Stimulated activated naive CD8-positive, alpha-beta T cell treated with anti-CD3 and anti-CD28 coated beads, Interleukin-15, amount 100 ng/mL, for 72 hours (primary cell): Measurements from ENCODE around the gene COBL.
"Not testable (repeated sequence)": the region's sequence is repeated elsewhere in the genome, so short reads cannot be mapped to it uniquely, and the experiment has no call there.

Experiments used
- ATAC-seq: fragments of 150-1000 bp; cut with Tn5 transposase; 2 replicates; pipeline ENCODE4 v1.10.0; 2021; ENCODE audit warnings: mild to moderate bottlenecking, moderate library complexity
- DNase-seq, 2 donors: peaks; one replicate each; pipeline ENCODE4 v3.0.0; 2021 to 2022
- H3K27ac Mint-ChIP-seq, 2 donors: one replicate each; pipeline ENCODE4 v1.8.0; 2022; ENCODE audit warnings: mild to moderate bottlenecking in 2 of 2, mixed read lengths in 2 of 2, moderate library complexity in 2 of 2
- H3K27me3 Mint-ChIP-seq: one replicate; pipeline ENCODE4 v1.8.0; 2022; ENCODE audit warnings: mixed read lengths
- H3K4me1 Mint-ChIP-seq: one replicate; pipeline ENCODE4 v1.8.0; 2022; ENCODE audit warnings: mild to moderate bottlenecking, mixed read lengths
- H3K4me3 Mint-ChIP-seq, 2 donors: one replicate each; pipeline ENCODE4 v1.8.0; 2022; ENCODE audit warnings: mild to moderate bottlenecking in 2 of 2, mixed read lengths in 2 of 2, moderate library complexity in 1 of 2
- H3K9me3 Mint-ChIP-seq, 2 donors: one replicate each; pipeline ENCODE4 v1.8.0; 2022; ENCODE audit warnings: mixed read lengths in 2 of 2

The COBL gene

GRCh38 chr7:51209426-51209825 is 107.2 kb downstream of the COBL start:
- no peaks in the 10 kb centered on the region for H3K27me3 Mint-ChIP-seq
- peak overlapping the region in 1 of 2 donors; percentile 50 for H3K27ac Mint-ChIP-seq
- H3K4me1 Mint-ChIP-seq, result peaks cover 4% of the 10 kb centered on the region
- ATAC-seq (peak; percentile 42), DNase-seq (no peak)
- H3K9me3 Mint-ChIP-seq, result peaks cover 0 to 5% of the 10 kb centered on the region in 2 donors
- no peak overlapping the region for H3K4me3 Mint-ChIP-seq

GRCh38 chr7:51208125-51208524 is 108.5 kb downstream of the COBL start:
- not testable (repeated sequence) for H3K27ac Mint-ChIP-seq, H3K9me3 Mint-ChIP-seq, H3K4me3 Mint-ChIP-seq, H3K4me1 Mint-ChIP-seq, DNase-seq, ATAC-seq, H3K27me3 Mint-ChIP-seq

GRCh38 chr7:51198654-51199053 is 118.0 kb downstream of the COBL start:
- no peaks in the 10 kb centered on the region for H3K4me1 Mint-ChIP-seq
- no peak for DNase-seq
- ATAC-seq, result no peak
- peaks cover 35% of the 10 kb centered on the region for H3K27me3 Mint-ChIP-seq
- no peak overlapping the region for H3K27ac Mint-ChIP-seq
- H3K9me3 Mint-ChIP-seq, result peaks cover 7 to 11% of the 10 kb centered on the region in 2 donors
- H3K4me3 Mint-ChIP-seq, result no peak overlapping the region

GRCh38 chr7:51190969-51191368 is 125.6 kb downstream of the COBL start:
- no peaks in the 10 kb centered on the region for H3K27me3 Mint-ChIP-seq
- no peaks in the 10 kb centered on the region for H3K4me1 Mint-ChIP-seq
- ATAC-seq (no peak), DNase-seq (no peak)
- no peak overlapping the region for H3K4me3 Mint-ChIP-seq
- no peak overlapping the region for H3K27ac Mint-ChIP-seq
- H3K9me3 Mint-ChIP-seq, result no peaks in the 10 kb centered on the region

GRCh38 chr7:51189777-51190176 is 126.8 kb downstream of the COBL start:
- no peaks in the 10 kb centered on the region for H3K27me3 Mint-ChIP-seq

GRCh38 chr7:51188987-51189386 is 127.6 kb downstream of the COBL start:
- Mint-ChIP-seq H3K27ac (no peak overlapping the region), H3K27me3 (no peaks in the 10 kb centered on the region), H3K9me3 (no peaks in the 10 kb centered on the region), H3K4me3 (no peak overlapping the region), H3K4me1 (no peaks in the 10 kb centered on the region)
- ATAC-seq, result no peak
- no peak for DNase-seq

More at GRCh38 chr7:51189777-51190176, 126.8 kb downstream of the COBL start:
- no peaks in the 10 kb centered on the region for H3K4me1 Mint-ChIP-seq
- no peaks in the 10 kb centered on the region for H3K9me3 Mint-ChIP-seq
- ATAC-seq, result no peak
- no peak overlapping the region for H3K27ac Mint-ChIP-seq
- no peak for DNase-seq
- H3K4me3 Mint-ChIP-seq, result no peak overlapping the region

GRCh38 chr7:51187941-51188340 is 128.7 kb downstream of the COBL start:
- DNase-seq (no peak), ATAC-seq (peak; percentile 50)
- Mint-ChIP-seq H3K4me3 (no peak overlapping the region), H3K27me3 (peaks cover 2% of the 10 kb centered on the region), H3K4me1 (no peaks in the 10 kb centered on the region), H3K9me3 (no peaks in the 10 kb centered on the region), H3K27ac (no peak overlapping the region)

GRCh38 chr7:51186531-51186930 is 130.1 kb downstream of the COBL start:
- ATAC-seq (no peak), DNase-seq (no peak)
- Mint-ChIP-seq H3K27me3 (peaks cover 16% of the 10 kb centered on the region), H3K4me3 (no peak overlapping the region), H3K4me1 (no peaks in the 10 kb centered on the region), H3K27ac (no peak overlapping the region), H3K9me3 (no peaks in the 10 kb centered on the region)

- no peaks in the 10 kb centered on the region for H3K9me3 Mint-ChIP-seq
- H3K4me1 Mint-ChIP-seq, result no peaks in the 10 kb centered on the region
- no peak for ATAC-seq
- H3K27me3 Mint-ChIP-seq, result peaks cover 22% of the 10 kb centered on the region
- no peak overlapping the region for H3K4me3 Mint-ChIP-seq
- peak overlapping the region in 1 of 2 donors; percentile 78 for H3K27ac Mint-ChIP-seq
- DNase-seq, result no peak
Observed at GRCh38 chr7:51182636-51183166, 133.9 kb downstream of the COBL start.

- H3K9me3 Mint-ChIP-seq, result no peaks in the 10 kb centered on the region
- H3K27ac Mint-ChIP-seq, result no peak overlapping the region
- no peak for ATAC-seq
- H3K27me3 Mint-ChIP-seq, result peaks cover 22% of the 10 kb centered on the region
- no peak for DNase-seq
- H3K4me1 Mint-ChIP-seq, result no peaks in the 10 kb centered on the region
- no peak overlapping the region for H3K4me3 Mint-ChIP-seq
Observed at GRCh38 chr7:51180092-51180491, 136.5 kb downstream of the COBL start.

- ATAC-seq, result no peak
- no peaks in the 10 kb centered on the region for H3K4me1 Mint-ChIP-seq
- no peak overlapping the region for H3K27ac Mint-ChIP-seq
- H3K9me3 Mint-ChIP-seq, result no peaks in the 10 kb centered on the region
- peaks cover under 1% of the 10 kb centered on the region for H3K27me3 Mint-ChIP-seq
- no peak for DNase-seq
- no peak overlapping the region for H3K4me3 Mint-ChIP-seq
Observed at GRCh38 chr7:51175992-51176388, 140.6 kb downstream of the COBL start.

GRCh38 chr7:51175316-51175991 is 141.2 kb downstream of the COBL start:
- no peak for DNase-seq
- no peak for ATAC-seq
- Mint-ChIP-seq H3K9me3 (no peaks in the 10 kb centered on the region), H3K4me1 (no peaks in the 10 kb centered on the region), H3K27ac (no peak overlapping the region), H3K27me3 (no peaks in the 10 kb centered on the region), H3K4me3 (no peak overlapping the region)

- H3K27ac Mint-ChIP-seq, result no peak overlapping the region
- no peaks in the 10 kb centered on the region for H3K9me3 Mint-ChIP-seq
- no peak overlapping the region for H3K4me3 Mint-ChIP-seq
- DNase-seq (no peak), ATAC-seq (no peak)
- no peaks in the 10 kb centered on the region for H3K27me3 Mint-ChIP-seq
- H3K4me1 Mint-ChIP-seq, result no peaks in the 10 kb centered on the region
Observed at GRCh38 chr7:51165337-51165736, 151.3 kb downstream of the COBL start.

GRCh38 chr7:51162724-51163329 is 153.8 kb downstream of the COBL start:
- peaks cover 12% of the 10 kb centered on the region for H3K27me3 Mint-ChIP-seq
- no peaks in the 10 kb centered on the region for H3K4me1 Mint-ChIP-seq
- H3K27ac Mint-ChIP-seq, result no peak overlapping the region
- DNase-seq, result peak; percentile 62 to 69
- ATAC-seq, result peak; percentile 90
- H3K9me3 Mint-ChIP-seq, result no peaks in the 10 kb centered on the region
- H3K4me3 Mint-ChIP-seq, result no peak overlapping the region

- ATAC-seq, result no peak
- H3K4me1 Mint-ChIP-seq, result no peaks in the 10 kb centered on the region
Observed at GRCh38 chr7:51161937-51162336, 154.7 kb downstream of the COBL start.

GRCh38 chr7:51160990-51161615 is 155.5 kb downstream of the COBL start:
- no peaks in the 10 kb centered on the region for H3K4me1 Mint-ChIP-seq
- no peak overlapping the region for H3K27ac Mint-ChIP-seq
- H3K9me3 Mint-ChIP-seq, result no peaks in the 10 kb centered on the region
- peak; percentile 56 for ATAC-seq
- H3K4me3 Mint-ChIP-seq, result no peak overlapping the region
- peak; percentile 38 to 55 for DNase-seq
- H3K27me3 Mint-ChIP-seq, result peaks cover 12% of the 10 kb centered on the region

More at GRCh38 chr7:51161937-51162336, 154.7 kb downstream of the COBL start:
- no peaks in the 10 kb centered on the region for H3K9me3 Mint-ChIP-seq
- DNase-seq, result no peak
- no peak overlapping the region for H3K4me3 Mint-ChIP-seq
- no peak overlapping the region for H3K27ac Mint-ChIP-seq
- peaks cover 12% of the 10 kb centered on the region for H3K27me3 Mint-ChIP-seq
